ENCODE results near the gene POC1A.
A peak's percentile ranks its signal among the peaks of the same experiment; 100 is the strongest.

POC1A gene

GRCh38 chr3:52154135-52155094 is at the start of gene POC1A:
POC1A (minus strand) TSS chr3:52154423; CDS start chr3:52154372, 51 bp downstream.
- peak; percentile 74 to 87 for DNase-seq (ENCODE audit: low read depth in 1 of 2, low spot score in 1 of 2)

GRCh38 chr3:52203701-52204100 is 49.5 kb upstream of the POC1A start:
- no peak for DNase-seq (ENCODE audit: low read depth in 1 of 2, low spot score in 1 of 2)

- no peak for DNase-seq (ENCODE audit: low read depth in 1 of 2, low spot score in 1 of 2)
These were observed 48.3 kb upstream of the POC1A start for GRCh38 chr3:52202384-52203077.

GRCh38 chr3:52200981-52201679 is 46.9 kb upstream of the POC1A start:
- DNase-seq (ENCODE audit: low read depth in 1 of 2, low spot score in 1 of 2) = no peak

GRCh38 chr3:52198643-52199608 is 44.7 kb upstream of the POC1A start:
- no peak for DNase-seq (ENCODE audit: low read depth in 1 of 2, low spot score in 1 of 2)

GRCh38 chr3:52197842-52198625 is 43.8 kb upstream of the POC1A start, which contains the start of gene ALAS1:
ALAS1 (plus strand) TSS chr3:52198160; CDS start chr3:52199242, 1,082 bp downstream.
- peak; percentile 90 to 93 for DNase-seq (ENCODE audit: low read depth in 1 of 2, low spot score in 1 of 2)

- no peak for DNase-seq (ENCODE audit: low read depth in 1 of 2, low spot score in 1 of 2)
These were observed 43.2 kb upstream of the POC1A start for GRCh38 chr3:52197499-52197841.

GRCh38 chr3:52196977-52197376 is 42.8 kb upstream of the POC1A start:
- no peak for DNase-seq (ENCODE audit: low read depth in 1 of 2, low spot score in 1 of 2)

- DNase-seq (ENCODE audit: low read depth in 1 of 2, low spot score in 1 of 2) = no peak
These were observed 41.7 kb upstream of the POC1A start for GRCh38 chr3:52195823-52196331.

- no peak for DNase-seq (ENCODE audit: low read depth in 1 of 2, low spot score in 1 of 2)
These were observed 41.0 kb upstream of the POC1A start for GRCh38 chr3:52195291-52195597.

GRCh38 chr3:52194485-52195290 is 40.5 kb upstream of the POC1A start:
- no peak for DNase-seq (ENCODE audit: low read depth in 1 of 2, low spot score in 1 of 2)

GRCh38 chr3:52193065-52193464 is 38.8 kb upstream of the POC1A start:
- DNase-seq (ENCODE audit: low read depth in 1 of 2, low spot score in 1 of 2) = no peak

GRCh38 chr3:52191663-52192062 is 37.4 kb upstream of the POC1A start:
- DNase-seq (ENCODE audit: low read depth in 1 of 2, low spot score in 1 of 2) = no peak

- DNase-seq (ENCODE audit: low read depth in 1 of 2, low spot score in 1 of 2) = no peak
These were observed 36.3 kb upstream of the POC1A start for GRCh38 chr3:52190294-52191074.

- DNase-seq (ENCODE audit: low read depth in 1 of 2, low spot score in 1 of 2) = no peak
These were observed 34.3 kb upstream of the POC1A start for GRCh38 chr3:52188556-52188955.

- DNase-seq (ENCODE audit: low read depth in 1 of 2, low spot score in 1 of 2) = no peak
These were observed 32.5 kb upstream of the POC1A start for GRCh38 chr3:52186729-52187128.

GRCh38 chr3:52185837-52186236 is 31.6 kb upstream of the POC1A start:
- DNase-seq (ENCODE audit: low read depth in 1 of 2, low spot score in 1 of 2) = no peak

GRCh38 chr3:52185311-52185710 is 31.1 kb upstream of the POC1A start:
- DNase-seq (ENCODE audit: low read depth in 1 of 2, low spot score in 1 of 2) = no peak

Measured in activated CD4-positive, alpha-beta T cell treated with anti-CD3 and anti-CD28 coated beads, Interleukin-2, amount 50 U/mL, for 24 hours (primary cell).